K562 (cell line): Measurements from ENCODE around the gene NUP85. TPM values are rescaled to one million over a fixed set of nuclear protein-coding genes. Genes with fewer than 3 reads are reported as not detected.

Experiments used
- CAMTA2 ChIP-seq: fragments of 250-450 bp; sonication (Bioruptor Pico); conservative IDR thresholded peaks from 2 replicates; pipeline ENCODE4 v1.5.1; 2022
- FOXJ3 ChIP-seq: sonication (generic); formaldehyde crosslinking; IDR thresholded peaks from 2 replicates; pipeline ENCODE4 v1.4.0; 2020; ENCODE audit warnings: mild to moderate bottlenecking, missing genetic modification reagents
- FOXK2 ChIP-seq, 2 experiments: fragments of 450-650 bp; IDR thresholded peaks in 1 of 2; conservative IDR thresholded peaks in 1 of 2; 2 replicates each; pipeline ENCODE4 v1.6.1; 2016; ENCODE audit warnings: low read depth in 2 of 2, mild to moderate bottlenecking in 1 of 2
- GATAD2B ChIP-seq: fragments of 450-650 bp; IDR thresholded peaks from 2 replicates; pipeline ENCODE4 v1.6.1; 2017; ENCODE audit warnings: mild to moderate bottlenecking, borderline replicate concordance
- HDAC2 ChIP-seq: fragments of 450-650 bp; IDR thresholded peaks from 2 replicates; pipeline ENCODE4 v1.6.1; 2016; ENCODE audit warnings: mild to moderate bottlenecking
- HEY1 ChIP-seq: fragments of 250-450 bp; sonication (Bioruptor Pico); IDR thresholded peaks from 2 replicates; pipeline ENCODE4 v1.5.0; 2020; ENCODE audit warnings: mild to moderate bottlenecking, moderate library complexity, borderline replicate concordance
- HLTF ChIP-seq: fragments of 450-650 bp; IDR thresholded peaks from 2 replicates; pipeline ENCODE4 v1.6.1; 2016
- HNRNPLL ChIP-seq: fragments of 200-400 bp; formaldehyde crosslinking; IDR thresholded peaks from 2 replicates; pipeline ENCODE4 v1.6.1; 2017; ENCODE audit warnings: low read length, low read depth, mild to moderate bottlenecking; ENCODE audit not compliant: poor library complexity, severe bottlenecking
- HSF4 ChIP-seq: fragments of 250-450 bp; sonication (Bioruptor Pico); IDR thresholded peaks from 2 replicates; pipeline ENCODE4 v2.1.2; 2022; ENCODE audit warnings: mild to moderate bottlenecking, moderate library complexity, borderline replicate concordance
- LCOR ChIP-seq: sonication (generic); formaldehyde crosslinking; IDR thresholded peaks from 2 replicates; pipeline ENCODE4 v1.8.0; 2022; ENCODE audit warnings: mild to moderate bottlenecking, missing genetic modification reagents
- NEUROD1 ChIP-seq: fragments of 150-350 bp; IDR thresholded peaks from 2 replicates; pipeline ENCODE4 v1.6.1; 2014; ENCODE audit warnings: borderline replicate concordance, low read length, low read depth; ENCODE audit not compliant: partially characterized antibody
- PRPF4 ChIP-seq: fragments of 200-400 bp; formaldehyde crosslinking; IDR thresholded peaks from one replicate; pipeline ENCODE4 v1.6.1; 2017; ENCODE audit warnings: low read length, low read depth, mild to moderate bottlenecking; ENCODE audit not compliant: insufficient read depth, poor library complexity, severe bottlenecking
- SMARCA5 ChIP-seq: fragments of 450-650 bp; IDR thresholded peaks from 2 replicates; pipeline ENCODE4 v1.6.1; 2016
- SRSF3 ChIP-seq: fragments of 200-400 bp; formaldehyde crosslinking; IDR thresholded peaks from 2 replicates; pipeline ENCODE4 v1.6.1; 2016; ENCODE audit warnings: mild to moderate bottlenecking, low read length, moderate library complexity; ENCODE audit not compliant: insufficient read depth
- TCF7L2 ChIP-seq: fragments of 150-350 bp; IDR thresholded peaks from 2 replicates; pipeline ENCODE4 v1.6.1; 2016; ENCODE audit warnings: low read depth, mild to moderate bottlenecking, low read length, moderate library complexity
- ZBTB1 ChIP-seq: sonication (generic); formaldehyde crosslinking; IDR thresholded peaks from 2 replicates; pipeline ENCODE4 v1.8.1; 2023; ENCODE audit warnings: missing genetic modification reagents, low read depth, mild to moderate bottlenecking, borderline replicate concordance
- ZBTB11 ChIP-seq, 3 experiments: fragments of 200-800 bp in 1 of 3; fragments of 250-450 bp in 1 of 3; fragments of 450-650 bp in 1 of 3; sonication (Bioruptor Pico) in 1 of 3; sonication (Bioruptor generic) in 1 of 3; formaldehyde crosslinking in 1 of 3; IDR thresholded peaks; 2 replicates each; pipeline versions ENCODE4 v1.6.1 to v1.8.0; 2016 to 2022; ENCODE audit warnings: mild to moderate bottlenecking in 2 of 3, missing genetic modification characterization in 2 of 3, missing compliant biosample characterization in 1 of 3, moderate library complexity in 1 of 3
- ZC3H4 ChIP-seq: sonication (generic); formaldehyde crosslinking; IDR thresholded peaks from 2 replicates; pipeline ENCODE4 v1.9.0; 2021; ENCODE audit warnings: missing genetic modification reagents, borderline replicate concordance
- polyA plus RNA-seq, 8 experiments: library from polyadenylated mRNA; depleted of rRNA in 4 of 8; stranded (reverse) in 5 of 8; unstranded in 3 of 8; fragments of >200 nt; fragmentation: Nextera tagmentation in 2 of 8; fragmentation: Illumina TruSeq in 1 of 8; extraction: Ambion mirVana in 2 of 8; extraction: Trizol in 1 of 8; gene quantifications; 2 replicates each; pipeline versions ENCODE4 v1.2.1 to v1.2.3, GENCODE V29; 2011 to 2014; ENCODE audit warnings: inconsistent platforms in 1 of 8, missing spikeins in 1 of 8
- total RNA-seq, 7 experiments: library from RNA; depleted of rRNA in 6 of 7; stranded (reverse); fragments of >200 nt in 6 of 7; fragmentation: Illumina TruSeq in 2 of 7; extraction: Trizol in 2 of 7; gene quantifications; 2 replicates each; pipeline versions ENCODE4 v1.2.1 to v1.2.3, GENCODE V29; 2011 to 2021; ENCODE audit warnings: low replicate concordance in 1 of 7
- TF ChIP-seq, protein P1 (sequence below): sonication (generic); formaldehyde crosslinking; IDR thresholded peaks from 2 replicates; pipeline ENCODE4 v1.8.0; 2022; ENCODE audit warnings: missing genetic modification reagents, mild to moderate bottlenecking, borderline replicate concordance

NUP85 gene
- total and polyA plus RNA-seq, 9 of the 15 experiments (the other 6 are each of a cell fraction or from before 2014, with no cell fraction given), result 50.2 to 177 (median 110) TPM

DNA sequence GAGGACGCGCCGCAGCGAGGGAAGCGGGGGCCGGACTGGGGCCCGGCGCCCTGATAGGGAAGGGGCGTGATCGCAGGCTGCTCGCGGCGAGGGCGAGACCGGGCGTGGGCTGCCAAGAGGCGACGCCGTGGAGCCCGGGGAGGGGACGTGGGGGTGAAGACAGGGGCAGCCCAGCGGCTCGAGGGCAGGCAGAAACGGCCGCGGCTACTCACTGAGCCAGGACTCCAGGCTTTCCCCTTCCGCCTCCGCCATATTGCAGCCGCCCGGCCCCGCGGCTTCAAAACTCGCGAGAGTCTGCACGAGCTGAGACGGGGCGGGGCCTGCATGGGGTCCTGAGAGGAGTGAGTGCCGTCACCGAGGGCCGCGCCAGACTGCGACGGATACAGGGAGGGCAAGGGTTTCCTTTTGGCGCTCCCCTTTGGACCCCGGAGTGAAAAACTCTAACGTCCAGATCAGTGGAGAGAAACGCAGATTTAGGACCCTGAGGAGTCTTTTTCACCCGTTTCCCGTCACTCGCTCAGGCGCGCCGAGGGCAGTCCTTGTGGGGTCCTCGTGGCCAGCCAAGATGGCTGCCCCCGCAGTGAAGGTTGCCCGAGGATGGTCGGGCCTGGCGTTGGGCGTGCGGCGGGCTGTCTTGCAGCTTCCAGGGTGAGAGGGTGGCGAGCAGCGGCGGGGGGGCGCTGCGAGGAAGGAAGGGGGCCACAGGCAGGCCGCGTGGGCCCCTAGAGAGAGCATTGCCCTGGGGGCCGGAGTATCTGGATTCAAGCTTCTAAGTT lies 56.0 kb downstream of the NUP85 start, which contains the start of the genes GGA3 and MRPS7 (continued):
- TF ChIP-seq, protein P1, sequence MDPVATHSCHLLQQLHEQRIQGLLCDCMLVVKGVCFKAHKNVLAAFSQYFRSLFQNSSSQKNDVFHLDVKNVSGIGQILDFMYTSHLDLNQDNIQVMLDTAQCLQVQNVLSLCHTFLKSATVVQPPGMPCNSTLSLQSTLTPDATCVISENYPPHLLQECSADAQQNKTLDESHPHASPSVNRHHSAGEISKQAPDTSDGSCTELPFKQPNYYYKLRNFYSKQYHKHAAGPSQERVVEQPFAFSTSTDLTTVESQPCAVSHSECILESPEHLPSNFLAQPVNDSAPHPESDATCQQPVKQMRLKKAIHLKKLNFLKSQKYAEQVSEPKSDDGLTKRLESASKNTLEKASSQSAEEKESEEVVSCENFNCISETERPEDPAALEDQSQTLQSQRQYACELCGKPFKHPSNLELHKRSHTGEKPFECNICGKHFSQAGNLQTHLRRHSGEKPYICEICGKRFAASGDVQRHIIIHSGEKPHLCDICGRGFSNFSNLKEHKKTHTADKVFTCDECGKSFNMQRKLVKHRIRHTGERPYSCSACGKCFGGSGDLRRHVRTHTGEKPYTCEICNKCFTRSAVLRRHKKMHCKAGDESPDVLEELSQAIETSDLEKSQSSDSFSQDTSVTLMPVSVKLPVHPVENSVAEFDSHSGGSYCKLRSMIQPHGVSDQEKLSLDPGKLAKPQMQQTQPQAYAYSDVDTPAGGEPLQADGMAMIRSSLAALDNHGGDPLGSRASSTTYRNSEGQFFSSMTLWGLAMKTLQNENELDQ (CRISPR knock-in tag), result 0 out of 2 replicates have a peak, but pooled peaks have one; percentile 21
- peak; percentile 77; the same call in 1 of the 2 replicates for TF ChIP-seq LCOR (CRISPR knock-in tag)
- TF ChIP-seq FOXJ3 (CRISPR knock-in tag), result no peak
- no peak for TF ChIP-seq SRSF3
- no peak for TF ChIP-seq ZBTB1 (CRISPR knock-in tag)
- TF ChIP-seq HLTF, result no peak
- TF ChIP-seq GATAD2B, result no peak
- peak; percentile 64 for TF ChIP-seq HDAC2
- no peak for TF ChIP-seq SMARCA5
- no peak for TF ChIP-seq HEY1 (CRISPR knock-in tag)
- TF ChIP-seq NEUROD1, result peak; percentile 47
- no peak for TF ChIP-seq HSF4 (CRISPR knock-in tag)
- no peak; a peak in 2 of 4 replicates for TF ChIP-seq FOXK2 (conservative IDR thresholded peaks at IDR 0.05 in 1 of 2, IDR thresholded peaks at IDR 0.05 in 1 of 2; ENCODE audit: low read depth in 2 of 2)
- TF ChIP-seq ZC3H4 (CRISPR knock-in tag), result no peak
- TF ChIP-seq ZBTB11 (CRISPR knock-in tag; IDR thresholded peaks at IDR 0.05), result 0 out of 6 replicates have a peak, but pooled peaks of 1 of the 3 experiments have one; percentile 28
- TF ChIP-seq TCF7L2, result no peak
- TF ChIP-seq CAMTA2, result 0 out of 2 replicates have a peak, but pooled peaks have one; percentile 48
- TF ChIP-seq PRPF4, result no peak
- TF ChIP-seq HNRNPLL, result no peak
